ENCODE results near the gene BDKRB2. TPM values are rescaled to one million over a fixed set of nuclear protein-coding genes. Genes with fewer than 3 reads are reported as not detected.
"Not testable (repeated sequence)": the region's sequence is repeated elsewhere in the genome, so short reads cannot be mapped to it uniquely, and the experiment has no call there.

Gene BDKRB2
- polyA plus RNA-seq, 3 donors = 3.0 to 3.7 (median 3.0) TPM

- DNase-seq = no peak
These were observed 16.5 kb downstream of the BDKRB2 start for GRCh38 chr14:96221109-96221650.

- no peak for DNase-seq
These were observed 17.2 kb downstream of the BDKRB2 start for GRCh38 chr14:96221841-96222240.

GRCh38 chr14:96224480-96225096 is 19.9 kb downstream of the BDKRB2 start:
- no peak for DNase-seq

- no peak for DNase-seq
These were observed 20.6 kb downstream of the BDKRB2 start for GRCh38 chr14:96225213-96225612.

- no peak for DNase-seq
These were observed 21.1 kb downstream of the BDKRB2 start for GRCh38 chr14:96225745-96226151.

GRCh38 chr14:96227428-96227827 is 22.8 kb downstream of the BDKRB2 start:
- DNase-seq = no peak

GRCh38 chr14:96229315-96229714 is 24.7 kb downstream of the BDKRB2 start:
- no peak for DNase-seq

- no peak for DNase-seq
These were observed 26.4 kb downstream of the BDKRB2 start for GRCh38 chr14:96231056-96231455.

GRCh38 chr14:96231526-96232130 is 27.0 kb downstream of the BDKRB2 start:
- no peak for DNase-seq

GRCh38 chr14:96232506-96232905 is 27.9 kb downstream of the BDKRB2 start:
- DNase-seq = no peak

GRCh38 chr14:96233661-96234060 is 29.0 kb downstream of the BDKRB2 start:
- no peak for DNase-seq

- no peak for DNase-seq
These were observed 30.8 kb downstream of the BDKRB2 start for GRCh38 chr14:96235426-96235825.

- DNase-seq = no peak
These were observed 33.0 kb downstream of the BDKRB2 start for GRCh38 chr14:96237641-96238040.

- DNase-seq = no peak
These were observed 34.1 kb downstream of the BDKRB2 start for GRCh38 chr14:96238676-96239265.

GRCh38 chr14:96239711-96240141 is 35.1 kb downstream of the BDKRB2 start:
- no peak for DNase-seq

- no peak for DNase-seq
These were observed 36.0 kb downstream of the BDKRB2 start for GRCh38 chr14:96240641-96241040.

- DNase-seq = no peak
These were observed 37.5 kb downstream of the BDKRB2 start for GRCh38 chr14:96242126-96242525.

- DNase-seq = no peak
These were observed 39.1 kb downstream of the BDKRB2 start for GRCh38 chr14:96243785-96244184.

GRCh38 chr14:96245074-96245473 is 40.4 kb downstream of the BDKRB2 start:
- DNase-seq = not testable (repeated sequence)

- no peak for DNase-seq
These were observed 41.3 kb downstream of the BDKRB2 start for GRCh38 chr14:96245710-96246538.

GRCh38 chr14:96246539-96246847 is 41.9 kb downstream of the BDKRB2 start:
- DNase-seq = no peak

GRCh38 chr14:96247031-96247430 is 42.4 kb downstream of the BDKRB2 start:
- no peak for DNase-seq

- DNase-seq = no peak
These were observed 44.4 kb downstream of the BDKRB2 start for GRCh38 chr14:96249029-96249428.
